ENCODE results near the gene TIGD3.

GRCh38 chr11:65323813-65324212, 30.7 kb upstream of the TIGD3 start:
- TF ChIP-seq CTCF (conservative IDR thresholded peaks at IDR 0.05; ENCODE audit: low read depth in 2 of 2) (no peak), EZH2 (IDR thresholded peaks at IDR 0.05; ENCODE audit: low read depth, unreplicated experiment) (no peak), POLR2AphosphoS5 (IDR thresholded peaks at IDR 0.05; ENCODE audit: low read depth) (peak; percentile 64), REST (IDR thresholded peaks at IDR 0.05; ENCODE audit: unreplicated experiment) (no peak), JUNB (IDR thresholded peaks at IDR 0.05; ENCODE audit: unreplicated experiment) (no peak), NANOG (IDR thresholded peaks at IDR 0.05; ENCODE audit: borderline replicate concordance) (no peak), CREB1 (CRISPR knock-in tag; IDR thresholded peaks at IDR 0.05; ENCODE audit: low read depth) (no peak), ETS1 (IDR thresholded peaks at IDR 0.05) (no peak), EZH2phosphoT487 (IDR thresholded peaks at IDR 0.05; ENCODE audit: unreplicated experiment) (no peak), ZNF114 (CRISPR knock-in tag; IDR thresholded peaks at IDR 0.05) (no peak)

Measured in GM23338 (cell line).